Pancreas (tissue), 10 donors: Measurements from ENCODE around the gene ATXN1. TPM values are rescaled to one million over a fixed set of nuclear protein-coding genes. Genes with fewer than 3 reads are reported as not detected.
A peak's percentile ranks its signal among the peaks of the same experiment; 100 is the strongest.

Source experiments
- ATAC-seq, 4 donors: fragments of 200-7000 bp; cut with Tn5 transposase; one replicate each; pipeline versions ENCODE4 v1.8.0 to v1.9.1; 2020; ENCODE audit warnings: mild to moderate bottlenecking in 4 of 4, moderate library complexity in 4 of 4
- DNase-seq, 6 donors: peaks; one replicate each; pipeline ENCODE4 v3.0.0-alpha.2; 2020
- FAIRE-seq: peaks from 2 replicates; lab custom pipeline; 2012; peaks lifted over from hg19 to GRCh38; lab: Jason Lieb, UNC
- H3K27ac ChIP-seq, 4 donors: fragments of 200-600 bp; sonication (generic); 1 replicate in 3 of 4; 2 replicates in 1 of 4; pipeline versions ENCODE4 v1.5.0 to v1.8.0; 2020
- H3K27me3 ChIP-seq, 4 donors: fragments of 200-600 bp; one replicate each; pipeline ENCODE4 v1.8.0; 2021
- H3K36me3 ChIP-seq, 3 donors: fragments of 200-600 bp; sonication (generic) in 1 of 3; one replicate each; pipeline versions ENCODE4 v1.5.0 to v1.8.0; 2020 to 2021
- H3K4me1 ChIP-seq, 3 donors: fragments of 200-600 bp; one replicate each; pipeline ENCODE4 v1.8.0; 2021
- H3K4me3 ChIP-seq, 4 donors: fragments of 200-600 bp; sonication (generic) in 2 of 4; one replicate each; pipeline versions ENCODE4 v1.5.0 to v1.8.0; 2020 to 2021
- H3K9me3 ChIP-seq, 4 donors: fragments of 200-600 bp; one replicate each; pipeline ENCODE4 v1.8.0; 2021
- WGBS, 2 donors: extraction: QIAGEN DNeasy Blood & Tissue Kit; methylation state at CpG; one replicate each; pipeline ENCODE4 v1.1.7; 2013; 5-methylcytosine and 5-hydroxymethylcytosine counted together
- intact Hi-C, 3 donors: fragments of 100-400 bp; cut with DNase I; formaldehyde crosslinking; loops; one replicate each; pipeline versions ENCODE4 v1.11.1 to v1.14.2; 2022
- polyA plus RNA-seq, 2 donors: library from polyadenylated mRNA; stranded (reverse); fragments of 200-250 nt; gene quantifications; one replicate each; pipeline ENCODE4 v1.2.3, GENCODE V29; 2013
- total RNA-seq, 6 donors: library from RNA; stranded (reverse); fragmentation: NEBNext Ultra II Directional in 4 of 6; extraction: Animal tissue kit (Norgen Biotek cat#: 25700) in 4 of 6; gene quantifications; one replicate each; pipeline versions ENCODE4 v1.2.1 to v1.2.4, GENCODE V29; 2021 to 2023
- TF ChIP-seq, protein P1 (sequence below), 4 donors: fragments of 200-600 bp; sonication (generic) in 3 of 4; IDR thresholded peaks; one replicate each; pipeline versions ENCODE4 v1.5.0 to v1.8.0; 2021; ENCODE audit warnings: antibody characterized with exemption in 4 of 4
- donor health status: healthy with polysubstance abuse.
- donor health status: DM: no; HTN: no; CAD: no; lungs with moderate emphysema.
- donor health status: DM: no; HTN: no; CAD: no.
- donor health status: control.
- donor health status: control.
- donor health status: Bipolar disorder and iron deficiency.
- donor health status: DM: yes; HTN: yes; CAD: no.
- donor health status: DM: no; HTN: no; CAD: no.
- donor health status: DM: no; HTN: no; CAD: no.
- donor health status: DM: yes; HTN: yes; CAD: no.

ATXN1 gene
- total and polyA plus RNA-seq, 8 donors: 4.9 to 38.6 (median 20.5) TPM

DNA sequence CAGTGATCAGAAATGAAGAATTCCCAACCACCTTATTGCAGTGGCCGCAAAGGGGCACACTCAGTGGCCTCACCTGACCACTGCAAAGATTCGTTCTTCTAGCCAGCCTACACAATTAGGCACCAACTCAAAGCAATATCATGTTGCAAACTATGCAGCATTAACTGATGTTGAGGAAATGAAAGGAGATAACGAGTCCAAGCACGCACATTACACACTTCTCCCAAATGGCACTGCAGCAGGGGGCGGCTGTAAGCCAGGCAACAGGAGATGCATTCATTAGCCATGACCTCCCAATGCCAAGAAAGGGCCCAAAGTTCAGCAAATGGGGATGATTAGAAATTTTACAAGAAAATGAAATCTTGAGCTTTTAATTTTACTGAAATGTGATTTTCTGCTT lies 39.3 kb downstream of the ATXN1 start:
- intact Hi-C loops: no loop called here
- no peaks in the 10 kb centered on the region for H3K36me3 ChIP-seq
- peaks cover 12 to 30% (median 13%) of the 10 kb centered on the region in 3 donors for H3K4me1 ChIP-seq
- DNase-seq: no peak
- FAIRE-seq: no peak
- no peaks in the 10 kb centered on the region for H3K9me3 ChIP-seq
- H3K27ac ChIP-seq: no peak overlapping the region
- no peaks in the 10 kb centered on the region for H3K27me3 ChIP-seq
- no peak overlapping the region for H3K4me3 ChIP-seq
- ATAC-seq: no peak
- WGBS, 2 donors: 69 to 80% methylated on average over 5 of the region's 5 CpGs
- TF ChIP-seq, protein P1, sequence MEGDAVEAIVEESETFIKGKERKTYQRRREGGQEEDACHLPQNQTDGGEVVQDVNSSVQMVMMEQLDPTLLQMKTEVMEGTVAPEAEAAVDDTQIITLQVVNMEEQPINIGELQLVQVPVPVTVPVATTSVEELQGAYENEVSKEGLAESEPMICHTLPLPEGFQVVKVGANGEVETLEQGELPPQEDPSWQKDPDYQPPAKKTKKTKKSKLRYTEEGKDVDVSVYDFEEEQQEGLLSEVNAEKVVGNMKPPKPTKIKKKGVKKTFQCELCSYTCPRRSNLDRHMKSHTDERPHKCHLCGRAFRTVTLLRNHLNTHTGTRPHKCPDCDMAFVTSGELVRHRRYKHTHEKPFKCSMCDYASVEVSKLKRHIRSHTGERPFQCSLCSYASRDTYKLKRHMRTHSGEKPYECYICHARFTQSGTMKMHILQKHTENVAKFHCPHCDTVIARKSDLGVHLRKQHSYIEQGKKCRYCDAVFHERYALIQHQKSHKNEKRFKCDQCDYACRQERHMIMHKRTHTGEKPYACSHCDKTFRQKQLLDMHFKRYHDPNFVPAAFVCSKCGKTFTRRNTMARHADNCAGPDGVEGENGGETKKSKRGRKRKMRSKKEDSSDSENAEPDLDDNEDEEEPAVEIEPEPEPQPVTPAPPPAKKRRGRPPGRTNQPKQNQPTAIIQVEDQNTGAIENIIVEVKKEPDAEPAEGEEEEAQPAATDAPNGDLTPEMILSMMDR (IDR thresholded peaks at IDR 0.05): no peak

DNA sequence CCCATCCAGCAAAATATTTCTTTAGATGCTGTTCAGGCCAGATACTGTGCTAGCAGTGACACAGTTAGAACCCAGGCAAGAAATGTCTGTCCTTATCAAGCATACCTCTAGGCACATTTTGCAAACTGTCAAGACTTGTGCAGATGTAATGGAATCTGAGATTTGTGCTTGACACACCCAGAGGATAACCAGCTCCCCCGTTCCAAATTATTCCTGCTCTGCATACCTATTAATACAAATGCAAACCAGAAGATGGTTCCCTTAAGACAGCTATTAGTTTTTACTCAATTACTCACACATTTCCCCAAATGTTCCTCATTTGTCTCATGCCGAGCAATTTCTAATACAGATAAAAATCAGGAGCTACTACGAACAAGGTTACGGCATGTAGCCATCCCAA lies 40.4 kb downstream of the ATXN1 start:
- intact Hi-C loops: no loop called here
- no peaks in the 10 kb centered on the region for H3K27me3 ChIP-seq
- WGBS, 2 donors: 85 to 96% methylated on average over 4 of the region's 4 CpGs
- H3K9me3 ChIP-seq: no peaks in the 10 kb centered on the region
- no peak overlapping the region for H3K27ac ChIP-seq
- no peak for DNase-seq
- no peak for ATAC-seq
- TF ChIP-seq, protein P1 (IDR thresholded peaks at IDR 0.05): no peak
- FAIRE-seq: no peak
- no peak overlapping the region for H3K4me3 ChIP-seq
- H3K36me3 ChIP-seq: no peaks in the 10 kb centered on the region
- H3K4me1 ChIP-seq: peaks cover 8 to 28% (median 11%) of the 10 kb centered on the region in 3 donors

DNA sequence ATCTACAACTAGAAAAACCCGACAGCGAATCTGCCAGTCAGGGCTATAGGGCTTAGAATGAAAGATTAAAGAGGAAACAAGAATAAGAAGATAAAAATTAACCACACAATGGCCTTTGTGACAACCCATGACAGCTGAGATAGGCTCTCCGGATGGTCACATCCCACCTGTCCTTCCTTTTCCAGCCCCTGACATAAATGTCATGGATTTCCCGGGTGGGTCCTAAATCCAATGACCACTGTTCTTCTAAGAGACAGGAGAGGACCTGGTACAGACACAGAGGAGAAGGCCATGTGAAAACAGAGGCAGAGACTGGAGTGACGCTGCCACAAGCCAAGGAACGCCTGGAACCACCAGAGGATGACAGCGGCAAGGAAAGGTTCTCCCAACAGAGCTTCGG lies 41.8 kb downstream of the ATXN1 start:
- H3K4me3 ChIP-seq: no peak overlapping the region
- TF ChIP-seq, protein P1 (IDR thresholded peaks at IDR 0.05): no peak
- WGBS, 2 donors: 71 to 72% methylated on average over 8 of the region's 8 CpGs
- ATAC-seq (no peak), FAIRE-seq (no peak), DNase-seq (no peak)
- no peaks in the 10 kb centered on the region for H3K27me3 ChIP-seq
- H3K36me3 ChIP-seq: no peaks in the 10 kb centered on the region
- peaks cover 8 to 26% (median 9%) of the 10 kb centered on the region in 3 donors for H3K4me1 ChIP-seq
- intact Hi-C loops: no loop called here
- no peak overlapping the region for H3K27ac ChIP-seq
- H3K9me3 ChIP-seq: no peaks in the 10 kb centered on the region

DNA sequence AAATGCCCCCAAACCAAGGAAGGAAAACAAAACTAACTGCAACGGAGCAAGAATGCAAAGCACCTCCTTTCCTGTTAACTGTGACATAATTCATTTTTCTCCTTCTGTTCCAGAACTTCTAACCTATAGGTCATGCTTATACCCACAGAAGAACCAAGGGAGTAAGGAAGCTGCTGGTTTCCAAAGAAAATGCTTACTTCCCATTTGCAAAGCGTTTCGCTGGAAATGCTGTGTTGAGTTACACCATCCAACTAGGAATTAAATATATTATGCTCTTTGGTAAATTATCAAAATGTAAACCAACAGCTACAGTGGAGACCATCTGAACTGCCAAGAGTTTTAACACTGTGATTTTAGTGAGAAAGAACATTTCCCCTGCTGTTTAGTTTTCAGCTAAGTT lies 42.9 kb downstream of the ATXN1 start:
- 79 to 89% methylated on average over 3 of the region's 3 CpGs for WGBS, 2 donors
- intact Hi-C loops: no loop called here
- ATAC-seq (no peak), FAIRE-seq (no peak), DNase-seq (no peak)
- Histone ChIP-seq H3K9me3 (no peaks in the 10 kb centered on the region), H3K36me3 (no peaks in the 10 kb centered on the region), H3K27ac (peak overlapping the region in 1 of 4 donors; percentile 21), H3K4me1 (peaks cover 7 to 20% (median 9%) of the 10 kb centered on the region in 3 donors), H3K27me3 (no peaks in the 10 kb centered on the region), H3K4me3 (no peak overlapping the region)
- TF ChIP-seq, protein P1 (IDR thresholded peaks at IDR 0.05): no peak

DNA sequence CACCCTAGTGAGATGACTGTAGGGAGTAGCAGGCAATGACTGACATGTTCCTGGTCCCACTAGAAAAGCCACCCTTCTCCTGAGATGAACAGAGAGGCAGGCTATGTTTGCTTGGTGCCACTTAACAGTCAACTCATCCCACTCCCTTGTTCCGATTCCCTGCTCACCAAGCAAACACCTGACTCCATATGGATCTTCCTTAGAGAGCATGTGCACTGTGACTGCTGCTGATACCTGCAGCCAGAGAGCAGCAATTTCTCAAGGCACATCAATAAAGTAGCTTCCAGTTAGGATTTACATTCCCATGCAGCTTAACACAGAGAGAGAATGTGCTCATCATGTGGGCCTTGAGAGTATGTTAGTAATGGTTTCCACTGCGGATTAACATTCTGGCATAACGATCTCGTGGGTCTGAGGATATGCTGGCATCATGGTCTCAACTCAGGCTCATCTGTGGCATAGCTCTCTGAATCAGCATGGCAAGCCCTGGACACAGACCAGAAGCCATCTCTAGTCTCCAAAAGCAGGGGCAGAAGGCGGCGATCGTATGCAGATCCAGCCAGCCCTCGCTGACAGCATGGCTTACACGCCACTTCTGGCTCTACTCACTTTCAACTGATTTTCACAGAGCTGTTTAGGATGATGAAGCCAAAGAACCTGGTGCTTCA lies 43.9 kb downstream of the ATXN1 start:
- WGBS, 2 donors: 97 to 98% methylated on average over 9 of the region's 9 CpGs
- intact Hi-C loops: no loop called here
- ATAC-seq (no peak), DNase-seq (no peak), FAIRE-seq (no peak)
- no peaks in the 10 kb centered on the region for H3K9me3 ChIP-seq
- TF ChIP-seq, protein P1 (IDR thresholded peaks at IDR 0.05): no peak
- H3K4me1 ChIP-seq: peaks cover 0 to 24% (median 9%) of the 10 kb centered on the region in 3 donors
- H3K4me3 ChIP-seq: no peak overlapping the region
- no peak overlapping the region for H3K27ac ChIP-seq
- no peaks in the 10 kb centered on the region for H3K36me3 ChIP-seq
- H3K27me3 ChIP-seq: no peaks in the 10 kb centered on the region
